Activated effector memory CD4-positive, alpha-beta T cell treated with anti-CD3 and anti-CD28 coated beads, Interleukin-2, amount 50 U/mL, for 16 hours (primary cell): ENCODE data around the gene THOC5.
"Not testable (repeated sequence)": the region's sequence is repeated elsewhere in the genome, so short reads cannot be mapped to it uniquely, and the experiment has no call there.

Source experiments
- DNase-seq: peaks from one replicate; pipeline ENCODE4 v3.0.0-alpha.2; 2020

Gene THOC5

GRCh38 chr22:29559853-29560252 lies 6.3 kb upstream of the THOC5 start:
- DNase-seq: no peak

- DNase-seq: no peak
Measured at GRCh38 chr22:29559030-29559429, 5.5 kb upstream of the THOC5 start.

DNA sequence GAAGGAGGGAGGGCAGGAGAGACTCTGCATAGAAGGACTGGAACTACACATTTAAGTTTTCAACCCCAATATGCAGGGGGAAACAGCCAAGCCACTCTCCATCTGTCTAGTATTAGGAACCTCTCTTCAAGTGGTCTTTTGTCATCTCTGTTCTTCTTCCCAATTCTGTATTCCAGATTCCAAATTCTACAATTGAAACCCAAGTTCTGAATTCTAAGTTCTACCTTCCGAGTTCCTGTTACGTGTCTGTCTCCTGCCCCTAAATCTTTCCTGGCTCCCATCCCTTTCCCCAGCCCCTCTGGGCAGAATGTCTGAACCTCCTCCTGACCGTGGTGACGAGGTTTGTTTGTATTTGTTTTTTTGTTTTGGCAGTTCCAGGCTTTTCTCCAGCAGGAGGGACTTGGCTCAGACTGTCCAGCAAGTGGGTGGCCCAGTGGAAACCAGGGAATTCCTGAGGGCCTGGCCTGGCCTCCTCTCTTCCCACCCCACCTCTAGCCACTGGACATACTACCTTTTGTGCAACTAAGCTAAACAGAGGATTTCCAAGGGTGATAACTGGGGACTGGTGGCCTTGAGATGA lies 1.6 kb upstream of the THOC5 start:
- DNase-seq: no peak

DNA sequence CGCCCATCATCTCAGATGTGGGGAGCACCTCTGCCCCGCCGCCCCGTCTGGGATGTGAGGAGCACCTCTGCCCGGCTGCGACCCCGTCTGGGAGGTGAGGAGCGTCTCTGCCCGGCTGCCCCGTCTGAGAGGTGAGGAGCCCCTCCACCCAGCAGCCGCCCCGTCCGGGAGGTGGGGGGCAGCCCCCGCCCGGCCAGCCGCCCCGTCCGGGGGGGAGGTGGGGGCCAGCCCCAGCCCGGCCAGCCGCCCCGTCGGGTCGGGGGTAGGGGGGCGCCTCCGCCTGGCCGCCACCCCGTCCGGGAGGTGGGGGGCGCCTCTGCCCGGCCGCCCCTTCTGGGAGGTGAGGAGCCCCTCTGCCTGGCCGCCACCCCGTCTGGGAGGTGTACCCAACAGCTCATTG lies 1.2 kb downstream of the THOC5 start:
- not testable (repeated sequence) for DNase-seq

GRCh38 chr22:29550005-29550404 lies 3.6 kb downstream of the THOC5 start:
- no peak for DNase-seq

GRCh38 chr22:29545045-29545444 lies 8.5 kb downstream of the THOC5 start:
- DNase-seq: not testable (repeated sequence)

GRCh38 chr22:29541845-29542244 lies 11.7 kb downstream of the THOC5 start:
- no peak for DNase-seq

DNA sequence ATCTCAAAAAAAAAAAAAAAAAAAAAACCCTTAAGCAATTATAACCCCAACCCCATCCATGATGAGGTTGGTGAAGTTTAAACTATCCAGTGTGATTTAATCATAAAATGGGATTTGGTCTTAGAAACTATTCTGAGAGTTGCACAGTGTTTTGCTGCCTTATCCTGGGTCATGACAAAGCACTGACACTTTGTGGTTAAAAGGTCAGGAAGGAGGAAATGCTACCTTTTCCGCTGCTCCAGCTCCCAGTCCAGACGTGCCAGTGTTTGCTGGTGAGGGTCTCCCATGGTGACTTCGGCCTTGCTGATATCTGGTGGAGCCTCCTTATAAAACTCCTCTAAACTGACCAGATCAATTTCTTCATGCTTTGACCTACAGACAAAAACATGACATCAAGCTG lies 14.5 kb downstream of the THOC5 start:
- DNase-seq: peak; percentile 12

- peak; percentile 54 for DNase-seq
Measured at GRCh38 chr22:29536411-29536810, 17.1 kb downstream of the THOC5 start.

DNA sequence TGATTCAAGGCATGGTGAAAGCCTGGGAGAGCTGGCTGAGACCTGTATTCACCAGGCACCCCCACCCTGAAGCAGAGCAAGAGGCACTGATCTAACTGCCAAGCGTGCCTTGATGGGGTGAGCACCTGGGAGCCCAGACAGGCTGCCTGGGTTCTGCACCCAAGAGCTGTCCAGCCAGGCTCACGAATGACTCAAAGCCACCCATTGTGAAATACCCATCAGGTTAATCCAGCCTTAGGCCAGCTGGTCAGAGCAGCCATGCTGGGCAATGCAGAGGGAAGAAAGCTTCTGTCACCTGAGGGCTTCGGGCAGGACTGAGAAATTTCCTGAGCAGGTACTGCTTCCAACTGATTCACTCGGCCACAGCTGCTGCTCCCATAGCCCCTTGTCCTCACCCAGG lies 22.1 kb downstream of the THOC5 start:
- DNase-seq: no peak

DNA sequence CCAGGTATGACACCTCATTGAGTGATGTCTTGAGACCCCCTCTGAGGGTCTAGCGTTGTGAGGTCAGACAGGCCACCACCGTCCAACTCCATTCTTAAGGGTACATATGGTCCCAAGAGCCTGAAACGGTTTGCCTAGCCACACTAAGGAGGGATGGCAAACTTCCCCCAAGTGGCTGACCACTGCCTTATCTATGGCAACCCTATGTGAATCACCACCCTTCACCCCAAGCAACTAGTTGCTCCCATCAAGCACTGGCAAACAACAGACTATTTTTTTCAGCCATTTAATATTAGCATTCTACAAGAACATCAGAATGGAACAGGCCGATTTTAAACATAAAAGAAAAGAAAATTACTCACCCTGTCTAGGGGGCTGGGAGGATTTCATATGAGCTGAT lies 22.8 kb downstream of the THOC5 start:
- DNase-seq: no peak

DNA sequence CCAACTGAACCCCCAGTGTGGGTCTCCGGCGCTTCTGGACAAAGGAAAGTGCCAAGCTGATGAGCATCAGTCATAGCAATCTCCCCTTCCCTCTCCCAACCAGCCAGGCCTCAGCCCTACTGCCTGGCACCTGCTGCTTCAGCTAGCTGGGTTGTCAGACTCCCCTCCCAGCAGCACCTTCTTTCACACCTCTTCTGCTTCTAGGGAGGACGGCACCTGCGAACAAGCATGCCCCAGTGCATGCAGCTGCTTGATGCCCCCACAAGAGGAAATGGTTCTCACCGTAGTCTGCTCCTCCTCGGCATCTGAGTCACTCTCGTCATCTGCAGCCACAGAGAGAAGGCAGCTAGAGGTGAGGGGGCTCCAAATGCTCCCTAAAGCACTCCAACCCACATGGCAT lies 25.4 kb downstream of the THOC5 start:
- DNase-seq: no peak

DNA sequence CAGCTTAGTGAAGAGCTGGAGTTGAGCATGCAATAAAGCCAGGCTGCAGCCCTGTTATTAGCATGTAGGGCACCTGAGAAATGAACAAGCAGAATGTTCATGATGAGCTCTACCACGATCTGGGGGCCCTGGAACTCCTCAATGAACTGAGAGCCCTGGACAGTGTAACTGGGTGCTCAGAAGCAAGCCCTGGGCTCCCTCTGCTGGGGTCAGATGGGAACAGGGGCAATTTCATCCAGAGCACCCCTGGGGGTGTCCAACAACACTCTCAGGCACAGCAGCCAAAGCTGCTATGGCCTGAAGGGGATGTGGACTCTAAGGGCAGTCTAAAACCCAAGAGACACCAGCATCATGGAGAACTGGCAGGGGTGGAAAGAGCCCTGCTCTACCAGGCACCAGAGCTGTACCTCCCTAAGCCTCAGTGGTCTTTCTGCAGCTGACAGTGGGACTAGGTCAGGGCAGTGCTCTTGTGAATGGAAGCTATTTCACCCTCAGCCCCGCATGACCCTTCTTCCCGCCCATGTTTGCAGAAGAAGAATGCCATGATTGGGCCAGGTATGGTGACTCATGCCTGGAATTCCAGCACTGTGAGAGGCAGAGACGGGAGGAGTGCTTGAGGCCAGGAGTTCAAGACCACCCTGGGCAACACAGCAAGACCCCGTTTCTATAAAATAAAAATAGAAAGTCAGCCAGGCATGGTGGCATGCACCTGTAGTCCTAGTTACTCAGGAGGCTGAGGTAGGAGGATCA lies 28.9 kb downstream of the THOC5 start:
- DNase-seq: peak; percentile 68

GRCh38 chr22:29523761-29524160 lies 29.8 kb downstream of the THOC5 start:
- no peak for DNase-seq

DNA sequence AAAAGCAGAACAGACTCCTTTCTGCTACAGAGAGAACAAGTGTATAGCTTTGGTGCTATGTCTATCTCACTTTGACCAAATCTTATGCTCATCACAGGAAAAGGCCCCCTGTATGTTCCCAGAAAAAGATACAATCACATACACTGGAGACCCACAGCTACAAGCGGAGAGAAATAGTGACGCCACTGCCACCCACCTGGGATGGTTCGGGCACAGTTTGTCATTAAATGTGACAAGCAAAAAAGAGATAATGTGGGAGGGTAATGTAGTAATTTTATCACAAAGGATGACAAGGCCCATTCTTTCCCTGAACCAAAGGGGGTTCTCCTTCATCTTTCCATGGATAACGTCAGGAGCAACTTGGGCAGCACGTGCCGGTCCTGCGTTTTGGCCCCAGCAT lies 32.0 kb downstream of the THOC5 start:
- no peak for DNase-seq

GRCh38 chr22:29520851-29521250 lies 32.7 kb downstream of the THOC5 start:
- no peak for DNase-seq

DNA sequence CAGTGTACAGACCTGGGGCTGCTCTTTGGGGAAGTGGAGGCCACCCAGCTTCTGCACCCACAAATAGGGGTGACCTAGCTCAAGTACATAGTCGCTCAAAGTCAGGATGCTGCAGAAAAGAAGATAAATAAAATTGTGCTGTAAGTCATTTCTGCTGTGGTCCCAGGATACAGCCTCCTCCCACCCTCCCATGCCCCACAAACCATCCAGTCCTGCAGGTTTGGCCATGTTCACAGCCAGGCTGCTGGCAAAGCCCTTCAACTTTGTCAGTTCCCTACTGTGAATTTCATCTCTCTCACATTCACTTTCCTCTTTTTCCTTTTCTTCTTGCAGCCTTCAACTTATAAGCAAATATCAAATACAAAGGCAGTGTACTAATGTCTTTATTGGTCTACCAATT lies 33.6 kb downstream of the THOC5 start:
- no peak for DNase-seq

DNA sequence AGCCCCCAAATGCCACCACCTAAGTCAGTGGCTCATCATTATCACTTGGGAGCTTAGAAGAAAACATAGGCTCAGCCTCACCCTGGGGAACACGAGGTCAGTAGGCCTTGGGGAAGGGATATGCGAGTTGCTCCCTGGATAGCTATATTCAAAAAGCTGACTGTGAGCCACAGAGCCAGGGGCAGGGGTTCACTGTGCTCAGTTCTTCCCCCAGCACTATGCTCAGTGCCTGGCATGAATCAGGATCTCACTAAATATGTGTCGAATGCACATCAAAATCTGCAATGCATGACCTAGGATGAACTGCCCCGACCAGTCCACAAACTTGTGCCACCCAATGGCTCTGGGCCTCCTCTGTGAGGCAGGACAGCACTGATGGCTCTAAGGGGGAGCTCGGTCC lies 35.1 kb downstream of the THOC5 start:
- no peak for DNase-seq

DNA sequence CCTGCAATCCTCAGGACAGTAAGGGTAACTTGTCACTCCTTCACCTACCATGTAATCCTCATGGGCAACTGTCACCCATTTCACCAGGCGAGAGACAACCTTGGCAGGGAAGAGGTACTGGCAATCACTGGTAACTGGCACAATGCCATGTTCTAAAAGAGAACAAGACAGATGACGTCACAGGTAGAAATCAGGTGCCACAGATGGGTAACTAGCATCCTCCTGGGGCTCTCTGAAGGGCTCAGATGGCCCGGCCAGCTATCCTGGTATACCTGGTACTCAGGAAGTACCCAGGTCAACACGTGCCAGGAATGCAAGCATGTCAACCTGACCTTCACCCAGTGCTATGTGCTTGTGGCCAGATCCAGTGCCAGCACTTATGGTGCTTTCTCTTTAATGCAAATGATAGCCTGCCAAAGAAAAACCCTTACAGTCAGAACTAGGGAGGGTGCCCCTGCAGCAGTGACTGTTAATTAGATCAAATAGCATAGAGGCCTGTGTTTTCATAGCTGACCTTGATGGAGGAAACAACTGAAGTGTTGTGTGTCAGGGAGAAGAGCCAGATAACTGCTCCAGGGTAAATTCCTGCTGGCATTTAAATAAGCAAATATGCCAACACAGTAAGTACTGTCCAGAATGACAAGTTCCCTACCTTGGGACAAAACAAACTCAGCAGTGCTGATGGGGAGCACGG lies 36.2 kb downstream of the THOC5 start:
- DNase-seq: no peak

DNA sequence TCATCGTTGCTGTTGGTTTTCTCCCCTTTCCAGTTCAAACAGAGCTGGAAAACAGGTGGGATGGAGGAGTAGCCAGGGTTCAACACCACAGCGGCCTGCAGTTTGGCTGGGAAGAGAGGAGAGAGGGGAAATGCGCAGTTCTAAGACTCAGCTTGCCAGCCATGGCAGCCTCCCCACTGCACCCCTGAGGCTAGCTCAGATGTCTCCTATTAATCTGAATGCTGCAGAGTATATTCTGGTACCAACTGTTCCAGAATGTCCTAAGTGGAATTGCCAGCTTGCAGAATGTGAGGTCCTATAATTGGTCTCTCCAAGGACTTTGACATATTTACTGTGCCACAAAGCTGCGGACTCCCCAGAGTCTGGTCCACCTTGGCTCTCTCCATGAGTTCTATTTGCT lies 41.5 kb downstream of the THOC5 start:
- no peak for DNase-seq

DNA sequence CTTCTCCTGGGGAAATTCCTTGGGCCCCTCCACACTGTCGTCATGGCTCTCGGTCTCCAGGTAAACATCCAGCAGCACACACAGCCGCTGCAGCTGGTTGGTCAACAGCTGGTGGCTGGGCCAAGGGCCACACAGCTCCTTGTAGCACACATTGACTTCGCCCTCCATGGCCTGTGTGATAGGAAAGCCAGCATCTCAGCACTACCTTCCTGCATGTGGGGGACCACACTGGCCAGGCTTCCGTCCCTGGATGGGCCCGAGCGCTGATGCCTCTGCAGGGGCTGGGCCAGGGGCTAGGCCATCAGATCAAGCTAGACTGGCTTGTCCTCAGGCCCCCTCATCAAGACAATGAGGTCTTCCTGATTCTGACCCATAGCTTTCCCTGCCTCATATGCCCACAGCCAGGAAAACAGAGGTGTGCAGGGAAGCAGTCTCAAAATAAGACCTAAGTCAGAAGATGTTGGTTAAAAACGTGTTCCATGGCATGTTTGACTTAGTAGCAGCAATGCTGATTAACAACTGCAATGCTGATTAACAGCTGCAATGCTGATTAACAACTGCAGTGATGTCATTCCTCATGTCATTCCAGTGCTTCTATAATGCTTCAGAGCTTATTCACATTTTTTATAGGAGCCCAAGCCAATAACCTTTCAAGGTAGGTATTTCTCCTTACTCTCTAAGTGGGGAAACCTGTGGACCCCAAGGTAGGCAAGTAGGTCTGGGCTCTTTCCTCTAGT lies 42.3 kb downstream of the THOC5 start:
- DNase-seq: peak; percentile 30

GRCh38 chr22:29510542-29510941 lies 43.0 kb downstream of the THOC5 start:
- DNase-seq: no peak

GRCh38 chr22:29509815-29510214 lies 43.7 kb downstream of the THOC5 start:
- DNase-seq: no peak

DNA sequence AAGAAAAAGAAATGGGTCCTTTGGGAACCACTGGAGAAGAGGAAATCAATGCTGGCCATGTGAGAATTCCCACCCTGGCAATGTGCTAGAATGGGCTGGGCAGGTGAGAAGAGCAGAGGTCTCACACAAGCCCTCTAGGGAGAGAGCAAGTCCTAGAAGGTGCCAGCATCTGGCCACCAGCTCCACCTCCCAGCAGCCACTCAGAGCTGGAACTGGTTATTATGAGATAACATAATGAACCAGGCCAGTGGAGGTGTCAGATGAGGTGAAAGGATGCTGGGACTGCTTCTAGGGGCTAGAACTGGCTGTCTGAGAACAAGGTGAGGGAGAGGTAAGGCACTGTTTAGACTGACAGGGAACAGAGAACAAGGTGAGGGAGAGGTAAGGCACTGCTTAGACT lies 44.3 kb downstream of the THOC5 start:
- DNase-seq: no peak
